Liver (tissue), 9 donors: ENCODE data around the gene PDZD8. TPM values are rescaled to one million over a fixed set of nuclear protein-coding genes. Genes with fewer than 3 reads are reported as not detected.
A peak's percentile ranks its signal among the peaks of the same experiment; 100 is the strongest.

Source experiments
- DNase-seq: peaks from one replicate; pipeline ENCODE4 v3.0.0-alpha.2; 2017; ENCODE audit warnings: low spot score
- H3K27ac ChIP-seq, 2 donors: one replicate each; pipeline ENCODE4 v1.7.0; 2013; ENCODE audit warnings: inconsistent platforms in 2 of 2, low read length in 2 of 2, control low read depth in 1 of 2, low read depth in 1 of 2, mild to moderate bottlenecking in 1 of 2
- H3K27me3 ChIP-seq, 4 donors: one replicate each; pipeline versions ENCODE4 v1.6.1 to v1.7.0; 2013; ENCODE audit warnings: low read length in 3 of 4, inconsistent platforms in 1 of 4, mild to moderate bottlenecking in 1 of 4, moderate library complexity in 1 of 4; ENCODE audit not compliant: control insufficient read depth in 4 of 4, insufficient read depth in 4 of 4
- H3K36me3 ChIP-seq, 4 donors: one replicate each; pipeline versions ENCODE4 v1.6.1 to v1.7.0; 2013; ENCODE audit warnings: low read length in 3 of 4, mild to moderate bottlenecking in 3 of 4, low read depth in 1 of 4, moderate library complexity in 1 of 4; ENCODE audit not compliant: control insufficient read depth in 4 of 4, insufficient read depth in 3 of 4
- H3K4me1 ChIP-seq, 4 donors: one replicate each; pipeline versions ENCODE4 v1.6.1 to v1.7.0; 2013; ENCODE audit warnings: low read length in 3 of 4, mild to moderate bottlenecking in 3 of 4, moderate library complexity in 1 of 4; ENCODE audit not compliant: control insufficient read depth in 4 of 4, insufficient read depth in 4 of 4
- H3K4me3 ChIP-seq, 3 donors: one replicate each; pipeline versions ENCODE4 v1.6.1 to v1.7.0; 2013; ENCODE audit warnings: low read length in 3 of 3, control low read depth in 1 of 3, low read depth in 1 of 3, mild to moderate bottlenecking in 1 of 3
- H3K9ac ChIP-seq, 2 donors: one replicate each; pipeline ENCODE4 v1.7.0; 2013; ENCODE audit warnings: low read length in 2 of 2, mild to moderate bottlenecking in 2 of 2, moderate library complexity in 2 of 2, control low read depth in 1 of 2, low read depth in 1 of 2
- H3K9me3 ChIP-seq, 4 donors: one replicate each; pipeline versions ENCODE4 v1.6.1 to v1.7.0; 2013; ENCODE audit warnings: low read length in 3 of 4; ENCODE audit not compliant: control insufficient read depth in 4 of 4
- EGR1 ChIP-seq, 2 donors: IDR thresholded peaks; 2 replicates each; pipeline ENCODE4 v1.6.1; 2016 to 2018; ENCODE audit warnings: antibody characterized with exemption in 2 of 2, low read depth in 2 of 2
- FOXA1 ChIP-seq: IDR thresholded peaks from 2 replicates; pipeline ENCODE4 v1.6.1; 2016; ENCODE audit warnings: antibody characterized with exemption
- FOXA2 ChIP-seq: IDR thresholded peaks from 2 replicates; pipeline ENCODE4 v1.6.1; 2016; ENCODE audit warnings: antibody characterized with exemption
- GABPA ChIP-seq, 2 donors: IDR thresholded peaks in 1 of 2; conservative IDR thresholded peaks in 1 of 2; 2 replicates each; pipeline ENCODE4 v1.6.1; 2016; ENCODE audit warnings: antibody characterized with exemption in 2 of 2, mild to moderate bottlenecking in 1 of 2, moderate library complexity in 1 of 2
- HNF4A ChIP-seq, 2 donors: conservative IDR thresholded peaks; 2 replicates each; pipeline ENCODE4 v1.6.1; 2016; ENCODE audit warnings: antibody characterized with exemption in 2 of 2, mild to moderate bottlenecking in 2 of 2
- HNF4G ChIP-seq: IDR thresholded peaks from 2 replicates; pipeline ENCODE4 v1.6.1; 2016; ENCODE audit warnings: antibody characterized with exemption
- JUND ChIP-seq, 2 donors: IDR thresholded peaks; 2 replicates each; pipeline ENCODE4 v1.6.1; 2016; ENCODE audit warnings: antibody characterized with exemption in 2 of 2
- NR2F2 ChIP-seq: IDR thresholded peaks from 2 replicates; pipeline ENCODE4 v1.6.1; 2016; ENCODE audit warnings: antibody characterized with exemption
- RAD21 ChIP-seq, 2 donors: IDR thresholded peaks; 2 replicates each; pipeline ENCODE4 v1.6.1; 2016; ENCODE audit warnings: antibody characterized with exemption in 2 of 2, mild to moderate bottlenecking in 2 of 2
- RXRA ChIP-seq, 2 donors: IDR thresholded peaks; 2 replicates each; pipeline ENCODE4 v1.6.1; 2017 to 2018; ENCODE audit warnings: antibody characterized with exemption in 2 of 2, mild to moderate bottlenecking in 1 of 2
- SP1 ChIP-seq: IDR thresholded peaks from 2 replicates; pipeline ENCODE4 v1.6.1; 2018; ENCODE audit warnings: antibody characterized with exemption, mild to moderate bottlenecking
- TAF1 ChIP-seq: conservative IDR thresholded peaks from 2 replicates; pipeline ENCODE4 v1.6.1; 2016; ENCODE audit warnings: antibody characterized with exemption, mild to moderate bottlenecking
- YY1 ChIP-seq: IDR thresholded peaks from 2 replicates; pipeline ENCODE4 v1.6.1; 2016; ENCODE audit warnings: antibody characterized with exemption, mild to moderate bottlenecking
- WGBS: extraction: QIAGEN DNeasy Blood & Tissue Kit; methylation state at CpG from one replicate; pipeline ENCODE4 v1.1.7; 2013; 5-methylcytosine and 5-hydroxymethylcytosine counted together
- polyA plus RNA-seq, 2 donors: library from polyadenylated mRNA; stranded (reverse) in 1 of 2; unstranded in 1 of 2; fragments of 200-250 nt in 1 of 2; fragments of >200 nt in 1 of 2; fragmentation: Nextera tagmentation in 1 of 2; extraction: Ambion mirVana in 1 of 2; gene quantifications; one replicate each; pipeline versions ENCODE4 v1.2.1 to v1.2.3, GENCODE V29; 2013 to 2015
- total RNA-seq, 2 donors: library from RNA; depleted of rRNA; stranded (reverse); fragments of >200 nt; gene quantifications; one replicate each; pipeline ENCODE4 v1.2.3, GENCODE V29; 2014
- TF ChIP-seq, protein P1 (sequence below): IDR thresholded peaks from 2 replicates; pipeline ENCODE4 v1.6.1; 2016; ENCODE audit warnings: antibody characterized with exemption
- TF ChIP-seq, protein P2 (sequence below): IDR thresholded peaks from 2 replicates; pipeline ENCODE4 v1.6.1; 2016; ENCODE audit warnings: antibody characterized with exemption
- TF ChIP-seq, protein P3 (sequence below): IDR thresholded peaks from 2 replicates; pipeline ENCODE4 v1.6.1; 2016; ENCODE audit warnings: antibody characterized with exemption, mild to moderate bottlenecking
- TF ChIP-seq, protein P4 (sequence below): fragments of 150-350 bp; IDR thresholded peaks from 2 replicates; pipeline ENCODE4 v1.5.1; 2017; ENCODE audit warnings: improper control_type of control experiment, low read depth, low read length; ENCODE audit not compliant: missing input control
- TF ChIP-seq, protein P5 (sequence below): IDR thresholded peaks from 2 replicates; pipeline ENCODE4 v1.6.1; 2016; ENCODE audit warnings: antibody characterized with exemption
- donor health status: healthy.
- donor health status: healthy.
- donor health status: healthy.
- donor health status: healthy.
- donor health status: healthy.

The PDZD8 gene
- total and polyA plus RNA-seq, 4 donors = 9.3 to 38.9 (median 15.1) TPM

DNA sequence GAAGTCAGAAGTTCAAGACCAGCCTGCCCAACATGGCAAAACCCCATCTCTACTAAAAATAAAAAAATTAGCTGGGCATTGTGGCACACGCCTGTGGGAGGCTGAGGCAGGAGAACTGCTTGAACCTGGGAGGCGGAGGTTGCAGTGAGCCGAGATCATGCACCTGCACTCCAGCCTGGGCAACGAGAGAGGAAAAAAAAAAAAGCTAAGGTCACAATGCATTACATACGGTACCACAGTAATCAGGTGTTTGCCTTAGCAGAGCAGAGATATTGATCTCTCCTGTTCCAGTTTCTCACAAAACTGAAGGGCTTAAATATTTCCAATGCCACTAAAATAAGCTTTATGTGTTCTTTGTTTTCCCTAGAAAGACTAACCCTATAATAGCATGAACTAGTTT lies 7.5 kb downstream of the PDZD8 start:
- WGBS = 31% methylated on average over 5 of the region's 5 CpGs
- H3K4me3 ChIP-seq = no peak overlapping the region
- no peak overlapping the region for H3K9ac ChIP-seq
- peaks cover 7 to 75% (median 42%) of the 10 kb centered on the region in 4 donors for H3K4me1 ChIP-seq
- H3K9me3 ChIP-seq = no peaks in the 10 kb centered on the region
- no peak for DNase-seq
- TF ChIP-seq GABPA (IDR thresholded peaks at IDR 0.05 in 1 of 2, conservative IDR thresholded peaks at IDR 0.05 in 1 of 2) (no peak), RXRA (IDR thresholded peaks at IDR 0.05) (peak in 1 of 2 donors; percentile 42), YY1 (peak; percentile 26), HNF4A (conservative IDR thresholded peaks at IDR 0.05) (peak in 1 of 2 donors; percentile 29), JUND (IDR thresholded peaks at IDR 0.05) (no peak), FOXA2 (no peak), RAD21 (IDR thresholded peaks at IDR 0.05) (no peak), HNF4G (no peak), TAF1 (no peak), EGR1 (IDR thresholded peaks at IDR 0.05; ENCODE audit: low read depth in 2 of 2) (no peak), NR2F2 (no peak), SP1 (no peak), FOXA1 (no peak)
- TF ChIP-seq, protein P1, sequence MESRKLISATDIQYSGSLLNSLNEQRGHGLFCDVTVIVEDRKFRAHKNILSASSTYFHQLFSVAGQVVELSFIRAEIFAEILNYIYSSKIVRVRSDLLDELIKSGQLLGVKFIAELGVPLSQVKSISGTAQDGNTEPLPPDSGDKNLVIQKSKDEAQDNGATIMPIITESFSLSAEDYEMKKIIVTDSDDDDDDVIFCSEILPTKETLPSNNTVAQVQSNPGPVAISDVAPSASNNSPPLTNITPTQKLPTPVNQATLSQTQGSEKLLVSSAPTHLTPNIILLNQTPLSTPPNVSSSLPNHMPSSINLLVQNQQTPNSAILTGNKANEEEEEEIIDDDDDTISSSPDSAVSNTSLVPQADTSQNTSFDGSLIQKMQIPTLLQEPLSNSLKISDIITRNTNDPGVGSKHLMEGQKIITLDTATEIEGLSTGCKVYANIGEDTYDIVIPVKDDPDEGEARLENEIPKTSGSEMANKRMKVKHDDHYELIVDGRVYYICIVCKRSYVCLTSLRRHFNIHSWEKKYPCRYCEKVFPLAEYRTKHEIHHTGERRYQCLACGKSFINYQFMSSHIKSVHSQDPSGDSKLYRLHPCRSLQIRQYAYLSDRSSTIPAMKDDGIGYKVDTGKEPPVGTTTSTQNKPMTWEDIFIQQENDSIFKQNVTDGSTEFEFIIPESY = no peak
- TF ChIP-seq, protein P2, sequence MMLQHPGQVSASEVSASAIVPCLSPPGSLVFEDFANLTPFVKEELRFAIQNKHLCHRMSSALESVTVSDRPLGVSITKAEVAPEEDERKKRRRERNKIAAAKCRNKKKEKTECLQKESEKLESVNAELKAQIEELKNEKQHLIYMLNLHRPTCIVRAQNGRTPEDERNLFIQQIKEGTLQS = no peak
- TF ChIP-seq, protein P3, sequence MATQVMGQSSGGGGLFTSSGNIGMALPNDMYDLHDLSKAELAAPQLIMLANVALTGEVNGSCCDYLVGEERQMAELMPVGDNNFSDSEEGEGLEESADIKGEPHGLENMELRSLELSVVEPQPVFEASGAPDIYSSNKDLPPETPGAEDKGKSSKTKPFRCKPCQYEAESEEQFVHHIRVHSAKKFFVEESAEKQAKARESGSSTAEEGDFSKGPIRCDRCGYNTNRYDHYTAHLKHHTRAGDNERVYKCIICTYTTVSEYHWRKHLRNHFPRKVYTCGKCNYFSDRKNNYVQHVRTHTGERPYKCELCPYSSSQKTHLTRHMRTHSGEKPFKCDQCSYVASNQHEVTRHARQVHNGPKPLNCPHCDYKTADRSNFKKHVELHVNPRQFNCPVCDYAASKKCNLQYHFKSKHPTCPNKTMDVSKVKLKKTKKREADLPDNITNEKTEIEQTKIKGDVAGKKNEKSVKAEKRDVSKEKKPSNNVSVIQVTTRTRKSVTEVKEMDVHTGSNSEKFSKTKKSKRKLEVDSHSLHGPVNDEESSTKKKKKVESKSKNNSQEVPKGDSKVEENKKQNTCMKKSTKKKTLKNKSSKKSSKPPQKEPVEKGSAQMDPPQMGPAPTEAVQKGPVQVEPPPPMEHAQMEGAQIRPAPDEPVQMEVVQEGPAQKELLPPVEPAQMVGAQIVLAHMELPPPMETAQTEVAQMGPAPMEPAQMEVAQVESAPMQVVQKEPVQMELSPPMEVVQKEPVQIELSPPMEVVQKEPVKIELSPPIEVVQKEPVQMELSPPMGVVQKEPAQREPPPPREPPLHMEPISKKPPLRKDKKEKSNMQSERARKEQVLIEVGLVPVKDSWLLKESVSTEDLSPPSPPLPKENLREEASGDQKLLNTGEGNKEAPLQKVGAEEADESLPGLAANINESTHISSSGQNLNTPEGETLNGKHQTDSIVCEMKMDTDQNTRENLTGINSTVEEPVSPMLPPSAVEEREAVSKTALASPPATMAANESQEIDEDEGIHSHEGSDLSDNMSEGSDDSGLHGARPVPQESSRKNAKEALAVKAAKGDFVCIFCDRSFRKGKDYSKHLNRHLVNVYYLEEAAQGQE = no peak
- TF ChIP-seq, protein P4, sequence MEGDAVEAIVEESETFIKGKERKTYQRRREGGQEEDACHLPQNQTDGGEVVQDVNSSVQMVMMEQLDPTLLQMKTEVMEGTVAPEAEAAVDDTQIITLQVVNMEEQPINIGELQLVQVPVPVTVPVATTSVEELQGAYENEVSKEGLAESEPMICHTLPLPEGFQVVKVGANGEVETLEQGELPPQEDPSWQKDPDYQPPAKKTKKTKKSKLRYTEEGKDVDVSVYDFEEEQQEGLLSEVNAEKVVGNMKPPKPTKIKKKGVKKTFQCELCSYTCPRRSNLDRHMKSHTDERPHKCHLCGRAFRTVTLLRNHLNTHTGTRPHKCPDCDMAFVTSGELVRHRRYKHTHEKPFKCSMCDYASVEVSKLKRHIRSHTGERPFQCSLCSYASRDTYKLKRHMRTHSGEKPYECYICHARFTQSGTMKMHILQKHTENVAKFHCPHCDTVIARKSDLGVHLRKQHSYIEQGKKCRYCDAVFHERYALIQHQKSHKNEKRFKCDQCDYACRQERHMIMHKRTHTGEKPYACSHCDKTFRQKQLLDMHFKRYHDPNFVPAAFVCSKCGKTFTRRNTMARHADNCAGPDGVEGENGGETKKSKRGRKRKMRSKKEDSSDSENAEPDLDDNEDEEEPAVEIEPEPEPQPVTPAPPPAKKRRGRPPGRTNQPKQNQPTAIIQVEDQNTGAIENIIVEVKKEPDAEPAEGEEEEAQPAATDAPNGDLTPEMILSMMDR = no peak
- TF ChIP-seq, protein P5, sequence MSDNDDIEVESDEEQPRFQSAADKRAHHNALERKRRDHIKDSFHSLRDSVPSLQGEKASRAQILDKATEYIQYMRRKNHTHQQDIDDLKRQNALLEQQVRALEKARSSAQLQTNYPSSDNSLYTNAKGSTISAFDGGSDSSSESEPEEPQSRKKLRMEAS = no peak
- peak overlapping the region; percentile 81 to 82 for H3K27ac ChIP-seq
- H3K27me3 ChIP-seq = no peaks in the 10 kb centered on the region
- H3K36me3 ChIP-seq = no peaks in the 10 kb centered on the region
